NCI-H510A treated with DMSO at 0.1 percent for 48 hours (cell line): ENCODE results near the gene GTSF1L.

ENCODE experiments used
- DNase-seq: peaks from one replicate; lab custom pipeline; 2025; lab: John Stamatoyannopoulos, UW

Gene GTSF1L

DNA sequence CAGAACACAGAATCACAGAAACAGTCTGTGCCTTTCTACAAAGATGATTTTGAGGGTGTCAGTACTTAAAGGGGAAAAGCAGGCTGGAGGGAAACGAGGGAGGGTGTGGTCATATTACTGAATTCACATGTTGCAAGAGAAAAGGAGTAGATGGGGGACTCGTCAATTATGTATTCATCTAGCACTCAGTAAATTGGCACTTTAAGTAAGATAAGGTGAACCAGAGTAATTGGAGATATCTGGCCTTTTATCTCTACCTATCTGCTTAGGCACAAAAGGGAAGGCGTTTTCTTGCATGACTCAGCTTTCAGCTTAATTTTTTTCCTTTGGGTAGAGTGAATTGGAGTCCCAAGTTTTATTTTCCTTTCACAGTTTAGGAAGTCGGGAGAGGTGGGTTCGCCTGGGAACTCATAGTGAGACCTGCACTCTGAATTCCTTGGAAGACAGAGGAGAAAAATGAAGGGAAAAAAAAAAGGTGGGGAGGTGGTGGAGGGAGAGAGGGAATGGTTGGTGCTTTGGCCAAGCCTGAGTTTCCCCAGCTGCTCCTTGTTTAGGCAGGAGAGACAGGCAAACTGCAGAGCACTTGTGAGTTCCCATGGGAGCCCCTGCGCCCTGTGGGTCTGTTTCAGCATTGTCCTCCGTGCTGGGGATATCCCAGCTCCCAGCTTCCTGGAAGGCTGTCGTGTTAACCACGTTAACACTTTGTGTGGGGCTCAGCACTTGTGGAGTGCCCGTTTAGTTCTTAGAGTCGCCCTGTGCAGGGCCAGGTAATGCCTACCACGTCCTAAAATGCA is 19.7 kb upstream of the GTSF1L start:
- no peak for DNase-seq

- DNase-seq, result no peak
Observed at GRCh38 chr20:43744966-43745730, 18.3 kb upstream of the GTSF1L start.

DNA sequence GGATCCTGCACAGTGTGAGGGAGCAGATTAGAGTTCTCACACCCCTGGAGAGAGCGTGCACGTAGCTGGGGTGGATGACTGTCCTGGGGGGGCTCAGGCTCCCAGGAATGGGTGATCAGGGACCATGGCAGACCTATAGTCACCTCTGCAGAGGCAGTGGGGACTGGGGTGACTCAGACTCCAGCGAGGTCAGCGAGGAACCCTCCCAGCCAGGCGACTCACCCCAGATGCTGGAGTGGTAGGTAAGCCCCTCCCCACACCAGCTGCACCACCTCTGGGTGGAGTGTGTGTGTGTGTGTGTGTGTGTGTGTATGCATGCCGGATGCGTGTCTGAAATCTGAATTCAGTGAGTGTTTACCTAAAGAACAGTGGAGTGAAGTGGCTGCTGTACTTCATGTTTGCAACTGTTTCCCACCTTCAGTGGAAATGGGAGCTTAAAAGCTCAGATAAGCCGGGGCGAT is 17.4 kb upstream of the GTSF1L start:
- peak; percentile 75 for DNase-seq

DNA sequence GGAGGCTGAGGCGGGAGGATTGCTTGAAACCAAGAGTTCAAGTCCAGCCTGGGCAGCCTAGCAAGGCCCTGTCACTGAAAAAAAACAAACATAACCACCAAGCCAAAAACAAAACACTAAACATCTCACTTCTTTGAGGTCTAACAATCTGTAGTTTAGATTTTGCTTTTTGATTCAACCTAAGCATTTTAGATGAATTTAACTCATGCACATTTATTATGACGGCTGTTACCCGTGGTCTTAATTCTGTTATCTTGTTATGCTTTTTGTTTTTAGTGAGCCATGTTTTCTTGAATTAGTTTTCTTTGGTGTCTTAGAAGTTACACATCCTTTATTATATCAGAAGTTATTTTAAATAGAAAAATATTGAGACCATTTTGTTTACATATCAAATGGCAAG is 13.8 kb upstream of the GTSF1L start:
- no peak for DNase-seq

DNA sequence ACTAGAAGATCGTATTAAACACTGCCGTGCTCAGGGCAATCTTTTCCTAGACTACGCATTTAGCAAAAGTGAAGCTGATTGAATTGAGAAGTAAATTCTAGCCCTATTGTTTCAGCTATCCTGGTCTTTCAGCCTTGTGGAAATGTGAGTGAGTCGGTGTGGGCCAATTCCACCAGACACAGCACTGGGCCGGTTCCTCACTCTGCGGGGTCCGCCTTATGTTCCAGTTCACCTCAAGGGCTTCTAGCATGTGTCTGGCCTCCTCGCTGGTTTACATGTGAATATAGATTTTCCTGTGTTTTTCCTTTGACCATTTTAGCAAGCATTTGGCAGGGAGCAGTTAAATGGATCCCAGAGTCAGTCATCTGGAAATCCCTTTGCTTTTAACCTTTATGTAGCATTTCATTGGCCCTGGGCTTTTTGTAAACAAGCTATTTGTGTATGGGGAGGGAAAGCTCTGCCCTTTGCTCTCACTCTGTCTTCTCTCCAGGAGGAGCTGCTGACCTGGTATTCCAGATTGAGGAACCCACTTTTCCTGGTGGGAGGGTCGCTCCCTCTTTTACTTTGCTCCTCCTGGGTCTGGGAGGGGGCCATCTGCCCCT is 12.4 kb upstream of the GTSF1L start:
- no peak for DNase-seq

DNA sequence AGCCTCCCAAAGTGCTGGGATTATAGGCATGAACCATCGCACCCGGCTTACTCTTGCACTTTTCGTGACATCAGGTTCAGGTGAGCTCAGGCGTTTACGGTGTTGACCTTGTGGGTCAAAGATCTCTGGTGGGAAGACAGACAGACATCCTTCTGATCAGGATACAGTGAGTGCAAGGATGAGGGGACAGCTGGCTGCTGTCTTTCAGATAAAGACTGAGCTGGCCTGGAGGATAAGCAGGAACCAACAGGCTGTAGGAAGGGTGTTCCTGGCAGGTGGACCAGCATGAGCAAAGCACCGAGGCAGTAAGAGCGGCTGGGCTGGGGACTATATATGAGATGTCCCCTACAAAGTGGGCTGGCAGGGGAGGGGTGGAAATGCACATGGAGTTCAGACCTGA is 11.1 kb upstream of the GTSF1L start:
- DNase-seq, result no peak

DNA sequence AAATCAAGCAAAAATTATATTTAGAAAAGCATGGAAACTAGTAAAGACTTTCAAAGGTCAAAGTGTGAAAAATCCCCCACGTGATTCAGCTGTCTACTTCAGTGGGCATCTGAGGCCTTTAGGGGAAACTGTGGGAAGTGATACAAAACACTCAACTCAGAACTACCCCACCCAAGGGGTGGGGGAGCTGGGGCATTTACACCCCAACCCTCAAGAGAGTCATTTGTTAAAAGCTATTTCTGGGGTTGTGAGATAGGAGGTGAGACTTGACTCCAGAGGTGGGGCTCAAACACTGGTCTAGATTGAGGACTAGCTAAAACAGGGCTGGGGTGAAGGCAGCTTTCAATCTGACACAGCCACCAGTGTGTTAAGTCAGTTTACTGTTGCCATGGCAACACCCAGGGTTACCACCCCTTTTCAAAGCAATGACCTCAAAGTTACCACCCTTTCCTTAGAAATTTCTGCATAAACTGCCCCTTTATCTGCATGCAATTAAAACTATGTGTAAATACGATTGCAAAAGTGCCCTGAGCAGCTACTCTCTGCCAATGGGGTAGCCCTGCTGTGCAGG is 9.9 kb upstream of the GTSF1L start:
- DNase-seq, result no peak

DNA sequence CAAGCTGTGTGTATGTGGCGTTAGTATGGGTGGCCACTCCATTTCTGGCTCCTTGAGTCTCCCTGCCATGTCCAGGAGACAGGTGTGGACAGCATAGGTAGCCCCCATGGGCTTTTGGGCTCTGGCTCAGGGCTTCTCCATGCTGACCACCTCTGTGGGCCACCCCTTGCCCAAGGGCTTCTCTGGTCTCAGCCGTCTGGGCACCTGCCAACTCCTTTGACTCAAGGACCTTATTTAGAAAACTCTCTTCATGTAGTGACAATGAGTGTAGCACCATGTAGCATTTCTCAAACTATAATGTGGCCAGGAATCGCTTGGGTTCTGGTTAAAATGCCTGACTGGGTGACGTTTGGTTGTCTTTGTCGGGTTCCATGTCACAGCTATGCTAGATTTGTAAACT is 5.1 kb upstream of the GTSF1L start:
- DNase-seq, result no peak

DNA sequence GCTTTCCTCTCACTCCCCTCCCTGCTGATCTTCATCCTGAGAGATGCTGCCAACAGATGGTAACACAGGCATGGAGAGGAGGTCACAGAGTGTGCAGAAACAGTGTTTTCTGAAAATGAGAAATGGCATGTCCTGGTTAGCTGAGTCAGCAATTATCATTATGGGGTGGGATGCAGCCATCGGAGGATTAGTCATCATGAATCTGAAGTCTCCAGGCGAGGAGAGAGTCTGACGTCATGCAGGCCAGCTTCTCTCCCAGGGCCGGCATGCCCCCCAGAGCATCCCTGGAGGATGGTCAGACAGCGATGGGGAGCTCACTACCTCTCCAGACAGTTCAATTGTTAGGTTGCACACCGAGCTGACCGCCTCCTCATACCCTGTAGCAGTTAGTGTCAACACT is 4.7 kb upstream of the GTSF1L start:
- no peak for DNase-seq

- no peak for DNase-seq
Observed at GRCh38 chr20:43728686-43729255, 2.0 kb upstream of the GTSF1L start.

DNA sequence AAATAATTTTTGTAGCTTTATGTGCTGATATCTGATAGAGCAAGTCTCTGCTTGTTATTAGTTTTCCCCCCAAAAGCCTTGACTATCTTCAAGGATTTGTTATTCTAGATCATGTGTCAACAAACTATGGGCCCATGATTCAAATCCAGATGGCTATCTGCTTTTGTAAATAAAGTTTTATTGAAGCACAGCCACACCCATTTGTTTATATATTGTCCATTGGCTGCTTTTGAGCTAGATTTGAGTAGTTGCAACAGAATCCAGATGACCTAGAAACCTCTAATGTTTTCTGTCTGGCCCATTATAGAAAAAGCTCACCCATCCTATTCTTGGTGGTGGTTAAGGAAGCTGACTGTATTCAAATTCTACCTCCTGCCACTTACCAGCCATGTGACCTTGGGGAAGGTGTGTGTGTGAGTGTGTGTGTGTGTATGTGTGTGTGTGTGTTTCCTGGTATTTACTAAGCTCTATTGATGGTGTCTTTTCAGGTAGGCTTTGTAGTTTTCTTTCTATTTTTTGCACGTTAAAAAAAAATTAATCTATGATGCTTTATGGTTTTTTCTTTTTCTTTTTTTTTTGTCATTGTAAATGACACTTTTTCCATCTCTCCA is 1.3 kb upstream of the GTSF1L start:
- no peak for DNase-seq

DNA sequence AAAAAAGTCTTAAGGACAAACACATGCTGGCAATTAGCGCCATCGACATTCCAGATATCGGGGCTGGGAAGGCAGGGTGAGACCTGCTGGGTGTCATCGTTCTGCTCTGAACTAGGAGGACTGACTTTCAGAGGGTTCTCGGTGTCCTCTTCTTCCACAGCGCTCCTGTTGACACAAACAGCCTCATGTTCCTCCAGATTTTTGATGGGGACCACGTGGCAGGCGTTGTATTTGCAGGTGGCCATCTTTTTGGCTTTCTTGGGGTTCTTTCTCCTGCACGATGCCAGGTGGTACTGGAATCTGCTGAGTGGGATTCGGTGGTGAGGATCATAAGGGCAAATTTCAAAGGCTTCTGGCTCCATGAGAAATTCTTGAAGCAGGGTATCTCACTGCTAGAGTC is 469 bp downstream of the GTSF1L start:
- DNase-seq, result no peak

GRCh38 chr20:43725666-43726065 is 1.1 kb downstream of the GTSF1L start:
- no peak for DNase-seq

DNA sequence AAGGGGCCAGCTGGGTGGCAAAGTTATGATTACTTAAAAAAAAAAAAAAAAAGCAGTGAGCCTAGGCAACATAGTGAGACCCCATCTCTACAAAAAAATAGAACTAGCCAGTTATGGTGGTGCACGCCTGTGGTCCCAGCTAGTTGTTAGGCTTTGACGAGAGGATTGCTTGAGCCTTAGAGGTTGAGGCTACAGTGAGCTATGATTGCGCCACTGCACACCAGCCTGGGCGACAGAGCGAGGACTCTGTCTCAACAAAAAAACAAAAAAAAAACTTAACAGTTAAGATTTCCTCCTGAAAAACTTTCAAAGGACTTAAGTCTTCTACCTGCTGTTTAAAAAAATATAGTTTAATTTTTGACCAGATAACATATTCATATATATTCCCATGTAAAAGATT is 2.4 kb downstream of the GTSF1L start:
- DNase-seq, result no peak

GRCh38 chr20:43723735-43724134 is 3.1 kb downstream of the GTSF1L start:
- no peak for DNase-seq

DNA sequence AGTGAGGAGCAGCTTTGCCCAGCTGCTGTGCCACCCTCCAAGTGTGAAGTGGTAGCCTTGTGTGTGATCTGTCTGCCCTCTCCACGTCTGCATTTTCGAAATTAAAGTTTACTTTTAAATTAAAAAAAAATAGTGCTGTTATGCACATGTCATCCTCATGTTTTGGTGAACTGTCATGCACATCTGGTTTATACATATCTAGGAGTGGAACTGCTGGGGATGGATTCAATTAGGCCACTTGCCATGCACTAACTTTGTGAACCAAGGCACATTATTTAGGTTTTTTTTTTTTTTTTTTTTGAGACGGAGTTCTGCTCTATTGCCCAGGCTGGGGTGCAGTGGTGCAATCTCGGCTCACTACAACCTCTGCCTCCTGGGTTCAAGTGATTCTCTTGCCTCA is 3.6 kb downstream of the GTSF1L start:
- no peak for DNase-seq

DNA sequence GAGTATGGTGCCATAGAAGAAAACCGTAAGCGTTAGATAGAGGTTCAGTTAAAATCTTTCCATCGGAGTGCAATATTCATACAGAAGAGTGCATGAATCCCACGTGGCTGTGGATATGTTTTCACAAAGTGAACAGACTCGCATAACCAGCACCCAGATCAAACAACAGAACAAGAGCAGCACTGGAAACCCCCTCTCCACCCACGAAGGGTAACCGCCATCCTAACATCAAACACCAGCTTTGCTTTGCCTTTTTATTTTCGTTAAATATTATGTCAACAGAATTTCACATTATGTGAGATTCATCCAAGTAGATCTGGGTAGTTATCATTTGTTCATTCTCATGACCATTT is 4.7 kb downstream of the GTSF1L start:
- DNase-seq, result no peak

GRCh38 chr20:43721429-43722152 is 5.2 kb downstream of the GTSF1L start:
- DNase-seq, result peak; percentile 38

DNA sequence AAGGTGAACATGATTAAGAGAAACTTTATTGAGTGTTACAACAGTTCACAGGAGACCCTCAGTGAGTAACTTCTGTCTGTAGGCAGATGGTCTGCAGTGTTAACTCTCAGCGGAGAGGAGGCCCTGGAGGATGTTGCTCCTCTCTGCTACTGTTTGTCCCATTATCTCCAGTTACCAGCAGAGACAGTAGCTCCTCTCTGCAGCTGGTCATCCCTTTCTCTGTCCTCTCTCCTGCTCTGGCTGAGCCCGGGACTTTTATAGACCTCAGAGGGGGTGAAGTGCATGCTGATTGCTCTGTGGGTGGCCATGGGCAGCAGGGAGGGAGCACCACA is 5.7 kb downstream of the GTSF1L start:
- peak; percentile 29 for DNase-seq

DNA sequence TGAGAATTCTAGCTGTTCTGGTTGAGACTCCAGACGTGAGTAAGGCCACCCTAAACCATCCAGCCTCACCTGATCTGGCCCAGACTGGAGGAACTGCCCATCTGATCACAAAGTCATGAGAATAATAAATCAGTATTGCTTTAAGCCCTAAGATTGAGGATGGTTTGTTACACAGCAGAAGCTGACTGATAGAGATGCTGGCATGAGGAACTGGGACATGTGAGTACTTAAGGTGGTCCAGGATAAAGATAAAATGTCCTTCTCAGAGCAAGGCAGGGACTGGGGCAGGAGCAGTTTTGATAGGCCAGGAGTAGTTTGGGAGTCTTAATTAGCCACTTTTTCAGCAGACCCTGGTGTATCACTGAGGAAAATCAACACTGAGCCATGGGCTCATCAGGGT is 6.8 kb downstream of the GTSF1L start:
- no peak for DNase-seq

DNA sequence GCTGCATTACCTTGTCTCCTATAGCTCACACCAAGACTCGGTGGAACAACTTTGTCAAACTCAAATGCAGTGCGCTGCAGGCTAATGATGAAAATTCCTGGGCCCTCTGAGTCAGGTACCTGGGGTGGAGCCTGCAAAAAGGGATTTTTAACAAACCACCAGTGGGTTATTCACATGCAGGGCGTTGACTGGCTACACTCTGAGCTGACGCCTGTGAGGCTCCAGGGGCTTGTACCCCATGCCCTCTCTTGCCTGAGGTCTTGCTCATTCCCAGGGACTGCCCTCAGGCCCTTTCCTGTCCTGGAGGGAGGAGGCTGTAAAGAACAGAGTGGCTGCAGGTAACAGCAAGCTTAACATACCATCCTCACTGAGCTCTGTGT is 9.2 kb downstream of the GTSF1L start:
- DNase-seq, result no peak
